H54 (cell line): Measurements from ENCODE around the gene ABCC4.
"Not testable (repeated sequence)": the region's sequence is repeated elsewhere in the genome, so short reads cannot be mapped to it uniquely, and the experiment has no call there.

Experiments
- DNase-seq: peaks from one replicate; pipeline ENCODE4 v3.0.0; 2011; ENCODE audit warnings: low spot score, mixed read lengths; ENCODE audit not compliant: insufficient read length
- FAIRE-seq: peaks from 3 replicates; lab custom pipeline; 2011; peaks lifted over from hg19 to GRCh38; lab: Jason Lieb, UNC
- POLR2A ChIP-seq: IDR thresholded peaks from 2 replicates; pipeline ENCODE4 v1.6.1; 2011; ENCODE audit warnings: low read depth, mild to moderate bottlenecking, low read length

ABCC4 gene

DNA sequence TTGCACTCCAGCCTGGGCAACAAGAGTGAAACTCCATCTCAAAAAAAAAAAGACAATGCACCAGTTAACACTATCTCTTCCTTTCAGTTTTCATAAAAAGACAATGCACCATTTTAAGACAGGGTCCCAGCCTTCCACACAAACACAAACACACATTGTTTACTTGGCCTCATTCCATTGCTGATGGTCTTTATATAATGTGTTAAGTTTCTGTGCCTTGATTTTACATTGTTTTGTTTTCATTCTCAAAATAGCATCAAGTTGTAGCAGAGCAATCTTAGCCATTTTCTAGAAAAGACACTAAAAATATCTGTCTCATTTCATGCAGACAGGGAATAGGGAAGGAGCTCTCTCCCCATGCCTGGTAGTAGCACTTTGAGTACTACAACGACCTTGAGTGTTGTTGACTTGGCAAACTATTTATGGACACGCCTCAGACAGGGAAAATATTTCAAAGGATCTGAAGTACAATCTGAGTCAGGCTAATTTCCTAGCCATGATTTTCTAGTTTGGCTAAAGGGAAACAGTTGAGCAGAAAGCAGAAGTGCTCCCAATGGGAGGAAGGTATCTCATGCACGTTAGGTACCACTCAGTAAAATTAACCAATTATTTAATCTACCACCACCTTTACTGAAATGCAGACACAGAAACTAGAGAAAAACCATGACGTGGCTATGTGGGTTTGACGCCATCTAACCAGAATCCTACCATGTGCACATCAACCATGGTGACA, 120.6 kb downstream of the ABCC4 start:
- DNase-seq (no peak), FAIRE-seq (peak; percentile 83)
- TF ChIP-seq POLR2A: no peak

- no peak for TF ChIP-seq POLR2A
- DNase-seq (no peak), FAIRE-seq (no peak)
Measured at GRCh38 chr13:95176611-95177259, 124.5 kb downstream of the ABCC4 start.

DNA sequence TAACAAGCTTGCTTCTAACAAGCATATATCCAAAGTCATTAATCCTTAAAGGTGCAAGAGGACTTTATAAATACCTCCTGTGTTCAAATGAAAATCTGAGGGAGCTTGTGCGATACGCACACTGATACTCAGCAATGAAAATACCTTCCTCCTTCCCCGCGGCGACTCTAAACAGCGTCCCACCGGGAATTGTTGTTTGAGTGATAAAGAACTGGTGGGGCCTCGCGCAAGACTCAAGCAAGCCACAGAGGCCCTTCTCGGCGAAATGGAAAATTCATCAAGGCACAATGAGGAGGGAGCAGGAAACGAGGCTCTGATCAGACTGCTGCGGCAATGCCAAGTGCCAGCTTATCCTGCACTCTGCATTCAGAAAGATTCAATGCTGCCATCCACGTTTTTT, 126.7 kb downstream of the ABCC4 start:
- no peak for FAIRE-seq
- TF ChIP-seq POLR2A: no peak
- DNase-seq: no peak

DNA sequence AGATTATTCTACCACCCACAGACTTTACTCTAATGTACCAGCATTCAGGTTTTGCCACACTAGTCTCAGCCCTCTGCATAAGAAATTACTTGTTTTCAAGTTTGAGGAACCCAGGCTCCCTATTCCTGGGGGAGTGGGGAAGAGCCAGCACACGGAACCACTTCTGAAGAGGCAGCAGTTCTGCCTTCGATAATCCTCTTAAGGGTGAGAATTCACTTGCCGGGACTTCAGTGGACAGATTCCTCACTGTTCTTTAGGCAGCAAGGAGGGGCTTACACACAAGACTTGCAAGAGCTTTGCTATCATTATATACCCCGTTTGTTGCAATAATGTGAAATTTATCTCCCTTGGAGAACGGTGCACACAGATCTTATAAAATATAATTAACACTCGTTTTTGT, 133.1 kb downstream of the ABCC4 start:
- FAIRE-seq (no peak), DNase-seq (no peak)
- no peak for TF ChIP-seq POLR2A

DNA sequence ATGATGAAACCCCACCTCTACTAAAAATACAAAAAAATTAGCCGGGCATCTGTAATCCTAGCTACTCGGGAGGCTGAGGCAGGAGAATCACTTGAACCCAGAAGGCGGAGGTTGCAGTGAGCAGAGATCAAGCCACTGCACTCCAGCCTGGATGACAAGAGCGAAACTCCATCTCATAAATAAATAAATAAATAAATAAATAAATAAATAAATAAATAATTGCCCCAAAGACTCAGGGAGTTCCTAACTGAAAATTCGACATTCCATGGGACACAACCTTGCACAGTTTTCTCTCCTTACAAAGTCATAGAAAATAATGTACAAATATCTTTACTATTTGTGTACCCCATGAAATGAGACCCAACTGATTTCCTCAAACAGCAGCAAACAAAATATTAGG, 134.2 kb downstream of the ABCC4 start:
- FAIRE-seq, DNase-seq: not testable (repeated sequence)

DNA sequence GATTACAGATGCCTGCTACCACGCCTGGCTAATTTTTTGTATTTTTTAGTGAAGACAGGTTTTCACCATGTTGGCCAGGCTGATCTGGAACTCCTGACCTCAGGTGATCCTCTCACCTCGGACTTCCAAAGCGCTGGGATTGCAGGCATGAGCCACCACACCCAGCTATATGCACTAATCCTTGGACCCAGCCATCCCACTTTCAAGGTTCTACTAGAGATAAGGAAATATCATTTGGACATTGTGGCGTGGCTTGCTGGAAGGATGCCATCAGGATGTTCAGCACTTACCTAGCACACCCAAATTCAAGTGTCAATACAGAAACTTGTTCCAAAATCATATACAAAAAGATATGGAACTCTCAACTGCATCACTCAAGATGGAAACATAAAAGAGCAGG, 136.4 kb downstream of the ABCC4 start:
- TF ChIP-seq POLR2A: no peak
- FAIRE-seq: no peak
- DNase-seq: no peak

DNA sequence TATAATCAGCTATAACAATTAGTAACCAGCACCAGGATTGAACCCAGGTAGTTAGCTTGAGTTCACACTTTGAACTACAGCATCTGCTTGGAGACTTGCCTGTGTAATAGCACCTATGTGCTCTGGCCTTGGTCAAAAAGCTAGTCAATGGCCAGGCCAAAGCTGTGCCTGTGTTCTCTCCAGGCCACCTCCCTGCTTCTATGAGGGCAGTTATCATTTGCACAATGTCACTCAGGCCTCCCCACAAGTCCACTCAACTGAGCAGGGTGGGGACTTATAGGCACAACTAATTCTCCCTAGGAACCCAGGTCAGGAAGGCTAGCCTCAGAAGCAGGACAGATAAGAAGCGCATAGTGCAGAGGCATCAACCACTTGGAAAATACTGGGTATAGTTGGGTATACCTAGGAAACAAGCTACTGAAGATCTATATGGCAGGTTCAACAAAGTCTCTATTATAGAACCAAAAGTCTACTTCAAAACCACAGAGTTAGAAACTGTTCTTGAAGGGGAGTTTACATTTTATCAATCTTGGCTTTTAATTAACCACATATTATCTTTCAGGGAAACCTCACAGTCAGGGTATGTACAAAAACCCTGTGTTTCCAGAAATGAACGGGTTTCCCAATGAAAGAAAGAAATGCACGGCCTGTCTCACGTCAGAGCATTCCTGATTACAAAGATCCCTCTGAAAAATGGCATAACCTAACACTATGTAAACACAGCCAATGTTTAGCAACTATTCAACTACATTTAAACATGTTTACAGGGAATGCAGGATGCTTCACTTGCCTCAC, 140.9 kb downstream of the ABCC4 start:
- FAIRE-seq: no peak

GRCh38 chr13:95159458-95159857, 141.8 kb downstream of the ABCC4 start:
- no peak for DNase-seq
- no peak for FAIRE-seq
- no peak for TF ChIP-seq POLR2A

More for the DNA sequence above, 140.9 kb downstream of the ABCC4 start:
- TF ChIP-seq POLR2A: no peak
- DNase-seq: no peak

DNA sequence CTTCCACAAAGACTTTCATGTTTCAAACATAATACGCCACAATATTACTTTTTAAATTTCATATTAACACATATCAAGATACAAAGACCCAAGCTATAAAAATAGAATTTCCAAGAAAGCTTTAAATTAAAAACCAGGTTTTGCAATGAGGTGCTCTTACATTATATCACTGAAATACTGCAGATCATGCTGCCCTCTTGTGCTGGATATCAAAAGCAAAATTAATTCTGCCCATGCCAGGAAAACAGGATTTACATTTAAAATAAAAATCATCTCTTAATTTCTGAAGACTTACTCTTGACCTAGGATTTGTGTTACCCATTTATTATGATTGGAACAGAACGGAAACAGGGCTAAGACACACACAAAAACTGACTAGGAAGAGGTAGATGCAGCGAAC, 145.0 kb downstream of the ABCC4 start:
- TF ChIP-seq POLR2A: no peak
- peak; percentile 70 for FAIRE-seq
- no peak for DNase-seq

GRCh38 chr13:95155504-95155903, 145.7 kb downstream of the ABCC4 start:
- no peak for DNase-seq
- no peak for TF ChIP-seq POLR2A
- peak; percentile 78 for FAIRE-seq

- TF ChIP-seq POLR2A: no peak
Measured at GRCh38 chr13:95155093-95155492, 146.2 kb downstream of the ABCC4 start.

DNA sequence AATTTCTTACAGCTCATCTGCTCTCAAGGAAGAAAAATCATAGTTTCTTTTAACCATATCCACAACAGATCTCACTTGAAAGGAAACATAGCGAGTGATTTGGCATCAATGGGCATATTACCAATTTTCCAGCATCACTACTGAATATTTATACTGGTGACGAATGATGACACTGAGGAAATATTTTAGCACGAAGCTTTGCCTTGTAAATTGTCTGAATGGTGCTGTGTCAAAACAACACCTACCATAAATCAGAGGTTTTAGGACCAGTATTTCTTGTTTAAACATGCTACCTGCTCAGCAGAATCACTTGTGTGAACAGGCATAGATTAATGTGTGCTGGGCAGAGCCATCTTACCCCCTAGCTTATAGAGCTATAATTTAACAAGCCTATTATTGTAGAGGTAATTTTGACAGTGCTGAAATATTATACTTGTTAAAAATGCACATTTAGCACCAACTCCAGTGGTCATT, 146.8 kb downstream of the ABCC4 start:
- FAIRE-seq (no peak), DNase-seq (no peak)
- TF ChIP-seq POLR2A: no peak

More at GRCh38 chr13:95155093-95155492, 146.2 kb downstream of the ABCC4 start:
- FAIRE-seq: no peak
- no peak for DNase-seq

DNA sequence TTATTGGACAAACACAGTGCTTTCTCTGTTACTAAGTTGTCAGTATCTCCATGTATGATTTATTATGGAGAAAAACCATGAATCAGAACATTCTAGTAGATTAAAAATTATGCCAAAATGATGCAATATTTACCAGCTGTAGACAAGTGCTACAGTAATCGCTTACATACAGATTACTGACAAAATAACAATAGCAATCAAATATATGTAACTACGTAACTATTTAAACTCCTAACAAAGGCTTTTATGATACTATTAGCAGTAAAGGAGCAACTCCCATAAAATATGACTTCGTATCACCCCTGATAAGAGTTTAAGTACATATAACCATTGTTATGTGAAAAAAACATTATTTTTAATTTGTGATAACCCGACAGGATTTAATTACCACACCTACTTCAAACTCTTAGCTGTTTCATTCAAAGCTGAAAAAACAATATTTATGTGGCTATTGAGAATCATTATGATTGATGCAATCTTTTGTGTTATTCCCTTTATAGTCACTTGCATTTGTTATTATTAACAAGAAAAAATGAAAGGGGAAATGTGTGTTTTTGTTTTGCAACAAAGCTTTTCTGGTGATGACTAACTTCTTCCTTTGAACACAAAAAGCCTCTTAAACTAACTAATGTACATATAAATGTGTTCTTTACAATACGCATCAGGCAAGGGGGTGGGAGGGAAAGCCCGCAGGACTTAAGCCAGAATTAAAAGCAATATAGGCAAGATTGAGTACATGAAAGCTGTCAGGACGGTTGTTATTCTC, 147.4 kb downstream of the ABCC4 start:
- DNase-seq (no peak), FAIRE-seq (no peak)

DNA sequence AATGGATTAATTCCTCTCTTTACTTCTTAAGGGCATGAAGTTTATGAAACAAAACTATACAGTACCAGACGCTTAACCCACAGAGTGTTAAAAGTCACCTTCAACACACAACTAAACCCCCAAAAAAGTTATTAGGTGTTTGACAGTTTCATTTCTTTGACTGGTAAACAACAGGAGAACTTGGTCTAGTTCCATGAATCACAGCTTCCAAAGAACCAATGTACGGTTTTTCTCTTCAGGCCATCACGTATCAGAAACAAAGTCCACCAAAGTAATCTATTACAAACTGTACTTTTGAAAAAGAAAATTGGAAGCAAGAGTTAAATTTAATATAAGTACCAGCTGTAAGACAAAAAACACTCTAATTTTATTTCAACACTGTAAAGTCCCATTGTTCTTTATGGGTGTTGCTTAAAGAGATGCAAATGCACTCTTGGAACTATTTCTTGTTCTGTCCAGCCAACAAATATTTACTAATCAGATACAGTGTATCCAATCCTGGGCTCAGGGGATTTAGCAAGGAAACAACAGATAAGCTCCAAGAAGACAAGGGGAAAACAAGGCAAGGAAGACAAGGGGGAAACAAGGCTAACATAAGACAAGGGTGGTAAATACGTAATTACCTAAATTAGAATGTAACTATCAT, 149.2 kb downstream of the ABCC4 start:
- no peak for TF ChIP-seq POLR2A
- FAIRE-seq (peak; percentile 27), DNase-seq (no peak)

More for the DNA sequence above, 147.4 kb downstream of the ABCC4 start:
- TF ChIP-seq POLR2A: no peak
